IMR-90 (cell line): ENCODE data around the gene PLA2G2C. TPM values are rescaled to one million over a fixed set of nuclear protein-coding genes. Genes with fewer than 3 reads are reported as not detected.

Source experiments
- ATAC-seq: fragments of 200-7000 bp; cut with Tn5 transposase; 2 replicates; pipeline ENCODE4 v1.9.1; 2020; ENCODE audit warnings: low read depth, mild to moderate bottlenecking, moderate library complexity
- BruUV-seq: library from RNA; stranded (reverse); fragments of 400-500 nt; replicated peaks from 2 replicates; lab custom pipeline; 2021; lab: Mats Ljungman, UMichigan
- CTCF ChIA-PET: fragments of 300-600 bp; formaldehyde crosslinking; extraction: SDS; loops from one replicate; lab custom pipeline; 2021; ENCODE audit warnings: antibody characterized with exemption; lab: Yijun Ruan, JAX
- POLR2A ChIA-PET: fragments of 300-600 bp; sonication (Branson Sonifier 250); formaldehyde crosslinking; loops from one replicate; lab custom pipeline; 2022; ENCODE audit warnings: antibody characterized with exemption; ENCODE audit not compliant: unreplicated experiment; lab: Charles Lee
- DNase-seq: peaks from one replicate; pipeline ENCODE4 v3.0.0; 2013
- H2AFZ ChIP-seq: replicated peaks from 2 replicates; pipeline ENCODE3; 2013; ENCODE audit warnings: low read length, mild to moderate bottlenecking; ENCODE audit not compliant: poor library complexity
- H2AK5ac ChIP-seq: 2 replicates; pipeline ENCODE4 v1.6.1; 2013; ENCODE audit warnings: low read depth, low read length, inconsistent platforms
- H2AK9ac ChIP-seq: replicated peaks from 2 replicates; pipeline ENCODE3; 2013; ENCODE audit warnings: mild to moderate bottlenecking, low read depth, low read length, moderate library complexity; ENCODE audit not compliant: poor library complexity
- H2BK120ac ChIP-seq: 2 replicates; pipeline ENCODE4 v1.6.1; 2013; ENCODE audit warnings: low read depth, low read length, inconsistent platforms
- H2BK15ac ChIP-seq: 3 replicates; pipeline ENCODE4 v1.6.1; 2013; ENCODE audit warnings: low read depth, low read length, inconsistent platforms
- H2BK20ac ChIP-seq: 2 replicates; pipeline ENCODE4 v1.6.1; 2013; ENCODE audit warnings: low read depth, mild to moderate bottlenecking, inconsistent platforms, low read length, moderate library complexity
- H2BK5ac ChIP-seq: 2 replicates; pipeline ENCODE4 v1.6.1; 2013; ENCODE audit warnings: mild to moderate bottlenecking, low read depth, low read length, inconsistent platforms; ENCODE audit not compliant: poor library complexity, severe bottlenecking
- H3K14ac ChIP-seq: replicated peaks from 2 replicates; pipeline ENCODE4 v1.6.1; 2013; ENCODE audit warnings: low read depth, low read length, inconsistent platforms
- H3K18ac ChIP-seq: 2 replicates; pipeline ENCODE4 v1.6.1; 2013; ENCODE audit warnings: low read depth, low read length, control low read depth
- H3K23ac ChIP-seq: 2 replicates; pipeline ENCODE4 v1.6.1; 2013; ENCODE audit warnings: low read depth, low read length, inconsistent platforms
- H3K27ac ChIP-seq: 2 replicates; pipeline ENCODE4 v1.5.1; 2013; ENCODE audit warnings: mild to moderate bottlenecking, control low read depth, low read length; ENCODE audit not compliant: insufficient read depth
- H3K27me3 ChIP-seq: 2 replicates; pipeline ENCODE4 v1.6.1; 2013; ENCODE audit warnings: low read length; ENCODE audit not compliant: control insufficient read depth, insufficient read depth
- H3K36me3 ChIP-seq: 2 replicates; pipeline ENCODE4 v1.6.1; 2013; ENCODE audit warnings: low read length, mixed read lengths; ENCODE audit not compliant: control insufficient read depth, insufficient read depth
- H3K4ac ChIP-seq: 2 replicates; pipeline ENCODE4 v1.6.1; 2013; ENCODE audit warnings: low read depth, low read length, inconsistent platforms
- H3K4me1 ChIP-seq: 2 replicates; pipeline ENCODE4 v1.6.1; 2013; ENCODE audit warnings: low read length, mixed read lengths; ENCODE audit not compliant: control insufficient read depth, insufficient read depth
- H3K4me2 ChIP-seq: 2 replicates; pipeline ENCODE4 v1.6.1; 2013; ENCODE audit warnings: low read depth, mild to moderate bottlenecking, control low read depth, low read length, moderate library complexity
- H3K4me3 ChIP-seq: 2 replicates; pipeline ENCODE4 v1.5.1; 2013; ENCODE audit warnings: low read depth, mild to moderate bottlenecking, control low read depth, low read length, moderate library complexity; ENCODE audit not compliant: insufficient read depth
- H3K56ac ChIP-seq: 2 replicates; pipeline ENCODE4 v1.6.1; 2013; ENCODE audit warnings: low read length, inconsistent platforms; ENCODE audit not compliant: insufficient read depth; ENCODE audit errors: extremely low read depth
- H3K79me1 ChIP-seq, 2 experiments: 2 replicates each; pipeline ENCODE4 v1.6.1; 2013; ENCODE audit warnings: low read length in 2 of 2, inconsistent platforms in 1 of 2, low read depth in 1 of 2
- H3K9ac ChIP-seq: 2 replicates; pipeline ENCODE4 v1.6.1; 2013; ENCODE audit warnings: low read depth, low read length, control low read depth
- H3K9me1 ChIP-seq: 2 replicates; pipeline ENCODE4 v1.6.1; 2013; ENCODE audit warnings: low read length, inconsistent platforms; ENCODE audit not compliant: insufficient read depth
- H3K9me3 ChIP-seq: 2 replicates; pipeline ENCODE4 v1.6.1; 2013; ENCODE audit warnings: low read length; ENCODE audit not compliant: control insufficient read depth, insufficient read depth
- H4K20me1 ChIP-seq: 2 replicates; pipeline ENCODE4 v1.6.1; 2013; ENCODE audit warnings: low read length, inconsistent platforms; ENCODE audit not compliant: insufficient read depth
- H4K5ac ChIP-seq: 2 replicates; pipeline ENCODE4 v1.6.1; 2013; ENCODE audit warnings: mild to moderate bottlenecking, low read depth, low read length, control low read depth
- H4K8ac ChIP-seq, 2 experiments: 2 replicates each; pipeline ENCODE4 v1.6.1; 2013; ENCODE audit warnings: low read depth in 2 of 2, low read length in 2 of 2, control low read depth in 1 of 2, inconsistent platforms in 1 of 2
- H4K91ac ChIP-seq: 2 replicates; pipeline ENCODE4 v1.6.1; 2013; ENCODE audit warnings: low read depth, low read length, inconsistent platforms; ENCODE audit not compliant: insufficient read depth
- CHD1 ChIP-seq: IDR thresholded peaks from 2 replicates; pipeline ENCODE4 v1.6.1; 2012; ENCODE audit warnings: low read depth, low read length, improper control_type of control experiment
- CTCF ChIP-seq: conservative IDR thresholded peaks from 2 replicates; pipeline ENCODE4 v1.5.1; 2012; ENCODE audit warnings: mild to moderate bottlenecking, low read depth, low read length, improper control_type of control experiment
- FOS ChIP-seq: fragments of 150-350 bp; IDR thresholded peaks from 2 replicates; pipeline ENCODE4 v1.6.1; 2016; ENCODE audit warnings: low read depth, low read length
- MAFK ChIP-seq: IDR thresholded peaks from 2 replicates; pipeline ENCODE4 v1.6.1; 2012; ENCODE audit warnings: low read depth, low read length, improper control_type of control experiment
- MXI1 ChIP-seq: IDR thresholded peaks from 2 replicates; pipeline ENCODE4 v1.6.1; 2012; ENCODE audit warnings: low read depth, mild to moderate bottlenecking, low read length, moderate library complexity, borderline replicate concordance
- WGBS, 2 experiments: methylation state at CpG; one replicate each; pipeline versions ENCODE4 v1.1.5 to v1.1.7; 2013; ENCODE audit warnings: missing lambda C conversion rate in 2 of 2; ENCODE audit not compliant: insufficient read length in 1 of 2; ENCODE audit errors: extremely low coverage in 2 of 2; 5-methylcytosine and 5-hydroxymethylcytosine counted together
- dilution Hi-C: fragments of 300-500 bp; cut with HindIII; formaldehyde crosslinking; loops from one replicate; pipeline ENCODE4 v1.14.3; 2018; ENCODE audit warnings: low sequenced_read_pairs; ENCODE audit not compliant: unreplicated experiment
- in situ Hi-C: fragments of 300-500 bp; cut with MboI; formaldehyde crosslinking; loops from 3 replicates; pipeline ENCODE4 v1.14.3; 2019; ENCODE audit warnings: low sequenced_read_pairs, inconsistent platforms, mixed read lengths
- intact Hi-C: fragments of 100-400 bp; cut with micrococcal nuclease; formaldehyde crosslinking; loops from 2 replicates; pipeline ENCODE4 v1.10.0; 2022
- polyA plus RNA-seq, 3 experiments: library from polyadenylated mRNA; depleted of rRNA; stranded (reverse); fragments of >200 nt; gene quantifications; 2 replicates each; pipeline ENCODE4 v1.2.3, GENCODE V29; 2012; ENCODE audit warnings: low replicate concordance in 1 of 3
- total RNA-seq: library from RNA; depleted of rRNA; stranded (reverse); fragments of >200 nt; gene quantifications from 2 replicates; pipeline ENCODE4 v1.2.3, GENCODE V29; 2012

Gene PLA2G2C
- total and polyA plus RNA-seq, 2 of the 4 experiments (the other 2 are of a cell fraction): not detected

GRCh38 chr1:20137055-20137454 lies 49.3 kb downstream of the PLA2G2C start:
- Histone ChIP-seq H2AK9ac (no peak overlapping the region), H3K9me3 (no peaks in the 10 kb centered on the region), H3K9me1 (0 out of 2 replicates have a peak, but pooled peaks cover 3% of the 10 kb centered on the region), H4K91ac (no peak overlapping the region), H2BK5ac (no peak overlapping the region), H3K27me3 (peaks cover 7% of the 10 kb centered on the region), H2BK20ac (no peak overlapping the region), H3K14ac (no peak overlapping the region), H2AK5ac (no peak overlapping the region), H3K18ac (no peak overlapping the region), H3K27ac (no peak overlapping the region), H3K79me1 (no peaks in the 10 kb centered on the region), H3K23ac (no peak overlapping the region), H3K4me2 (no peak overlapping the region), H4K20me1 (no peaks in the 10 kb centered on the region), H3K4ac (no peak overlapping the region), H3K4me3 (no peak overlapping the region), H2BK120ac (no peak overlapping the region), H3K9ac (no peak overlapping the region), H2AFZ (no peak overlapping the region), H3K36me3 (no peaks in the 10 kb centered on the region), H3K4me1 (no peaks in the 10 kb centered on the region), H4K5ac (no peak overlapping the region), H4K8ac (no peak overlapping the region), H3K56ac (no peak overlapping the region), H2BK15ac (no peak overlapping the region)
- intact Hi-C loops: no loop called here
- BruUV-seq: no TSS peak
- WGBS, 2 experiments: no CpG with 5 or more reads among the region's 4 CpGs
- ChIA-PET CTCF (no interaction called here), POLR2A (no interaction called here)
- TF ChIP-seq CHD1: no peak
- TF ChIP-seq CTCF: no peak
- TF ChIP-seq MAFK: no peak
- TF ChIP-seq FOS: no peak
- no peak for TF ChIP-seq MXI1
- no peak for DNase-seq
- in situ Hi-C loops: no loop called here
- dilution Hi-C loops: no loop called here
- no peak for ATAC-seq
